H1 (cell line): ENCODE data around the gene RAB43.

Source experiments
- BCL11A ChIP-seq, 2 experiments: IDR thresholded peaks; one replicate each; pipeline ENCODE4 v1.6.1; 2011; ENCODE audit warnings: low read depth in 2 of 2, low read length in 2 of 2, mild to moderate bottlenecking in 2 of 2
- CTCF ChIP-seq, 3 experiments: IDR thresholded peaks; 1 replicate in 2 of 3; 2 replicates in 1 of 3; pipeline versions ENCODE4 v1.5.1 to v1.6.1; 2011; ENCODE audit warnings: low read length in 3 of 3, mild to moderate bottlenecking in 3 of 3, inconsistent platforms in 2 of 3, low read depth in 1 of 3, moderate library complexity in 1 of 3; ENCODE audit not compliant: insufficient read depth in 1 of 3; ENCODE audit errors: control extremely low read depth in 1 of 3
- JUN ChIP-seq: IDR thresholded peaks from 2 replicates; pipeline ENCODE4 v1.6.1; 2011; ENCODE audit warnings: low read depth, mild to moderate bottlenecking, improper control_type of control experiment, low read length
- KDM5A ChIP-seq: fragments of 200-600 bp; IDR thresholded peaks from 2 replicates; pipeline ENCODE4 v1.7.1; 2012; ENCODE audit warnings: mild to moderate bottlenecking, low read length, inconsistent platforms, mixed read lengths
- POLR2AphosphoS5 ChIP-seq: IDR thresholded peaks from 2 replicates; pipeline ENCODE4 v1.6.1; 2011; ENCODE audit warnings: low read depth, low read length
- RAD21 ChIP-seq, 2 experiments: IDR thresholded peaks in 1 of 2; conservative IDR thresholded peaks in 1 of 2; 2 replicates each; pipeline ENCODE4 v1.6.1; 2011; ENCODE audit warnings: low read depth in 2 of 2, low read length in 2 of 2, improper control_type of control experiment in 1 of 2, inconsistent platforms in 1 of 2, mild to moderate bottlenecking in 1 of 2, moderate library complexity in 1 of 2
- SIX5 ChIP-seq: IDR thresholded peaks from 2 replicates; pipeline ENCODE4 v1.6.1; 2011; ENCODE audit warnings: mild to moderate bottlenecking, low read depth, low read length

- TF ChIP-seq SIX5 (no peak), BCL11A (IDR thresholded peaks at IDR 0.05; ENCODE audit: low read depth in 2 of 2, low read length in 2 of 2) (no peak), CTCF (IDR thresholded peaks at IDR 0.05; ENCODE audit: control extremely low read depth in 1 of 3, insufficient read depth in 1 of 3, low read depth in 1 of 3, low read length in 3 of 3) (no peak), POLR2AphosphoS5 (no peak), RAD21 (IDR thresholded peaks at IDR 0.05 in 1 of 2, conservative IDR thresholded peaks at IDR 0.05 in 1 of 2; ENCODE audit: low read depth in 2 of 2, low read length in 2 of 2) (no peak), JUN (no peak), KDM5A (no peak)
Measured at GRCh38 chr3:129063841-129064482, 57.6 kb downstream of the RAB43 start.
